H1 (cell line): ENCODE measurements around the gene DTWD2. TPM values are rescaled to one million over a fixed set of nuclear protein-coding genes. Genes with fewer than 3 reads are reported as not detected.

ENCODE experiments used
- BRCA1 ChIP-seq: IDR thresholded peaks from 2 replicates; pipeline ENCODE4 v1.6.1; 2012; ENCODE audit warnings: low read depth, low read length, improper control_type of control experiment
- EGR1 ChIP-seq: IDR thresholded peaks from 2 replicates; pipeline ENCODE4 v1.6.1; 2011; ENCODE audit warnings: low read depth, low read length, borderline replicate concordance
- GTF2F1 ChIP-seq: IDR thresholded peaks from 2 replicates; pipeline ENCODE4 v1.6.1; 2012; ENCODE audit warnings: low read depth, low read length, improper control_type of control experiment, borderline replicate concordance
- MAFK ChIP-seq: IDR thresholded peaks from 2 replicates; pipeline ENCODE4 v1.6.1; 2012; ENCODE audit warnings: low read depth, mild to moderate bottlenecking, improper control_type of control experiment, low read length
- PHF8 ChIP-seq: fragments of 200-600 bp; sonication (generic); conservative IDR thresholded peaks from 2 replicates; pipeline ENCODE4 v1.7.1; 2012; ENCODE audit warnings: low read depth, mild to moderate bottlenecking, inconsistent platforms, low read length, moderate library complexity
- SIN3A ChIP-seq, 2 experiments: IDR thresholded peaks in 1 of 2; conservative IDR thresholded peaks in 1 of 2; 2 replicates each; pipeline ENCODE4 v1.6.1; 2011 to 2012; ENCODE audit warnings: low read length in 2 of 2, improper control_type of control experiment in 1 of 2, low read depth in 1 of 2, mild to moderate bottlenecking in 1 of 2
- SIX5 ChIP-seq: IDR thresholded peaks from 2 replicates; pipeline ENCODE4 v1.6.1; 2011; ENCODE audit warnings: mild to moderate bottlenecking, low read depth, low read length
- polyA plus RNA-seq, 7 experiments: library from polyadenylated mRNA; depleted of rRNA in 3 of 7; stranded (reverse) in 5 of 7; unstranded in 2 of 7; fragments of >200 nt in 5 of 7; fragments of 200-250 nt in 2 of 7; gene quantifications; 1 replicate in 5 of 7; 2 replicates in 1 of 7; 4 replicates in 1 of 7; pipeline versions ENCODE4 v1.2.1 to v1.2.3, GENCODE V29; 2011 to 2013; ENCODE audit warnings: missing spikeins in 2 of 7, mixed read lengths in 2 of 7
- total RNA-seq: library from RNA; stranded (reverse); fragmentation: NEBNext Ultra II Directional; extraction: Animal tissue kit (Norgen Biotek cat#: 25700); gene quantifications from 2 replicates; pipeline ENCODE4 v1.2.1, GENCODE V29; 2021
- TF ChIP-seq, protein P1 (sequence below): fragments of 300-600 bp; sonication (generic); IDR thresholded peaks from 2 replicates; pipeline ENCODE4 v1.7.1; 2012; ENCODE audit warnings: low read length, moderate library complexity, mild to moderate bottlenecking, inconsistent platforms; ENCODE audit not compliant: insufficient replicate concordance

DTWD2 gene
- total and polyA plus RNA-seq, 2 of the 8 experiments (the other 6 are each of a cell fraction or from before 2014, with no cell fraction given), result 4.3 to 17.1 TPM

GRCh38 chr5:118924006-118924389 is 64.3 kb downstream of the DTWD2 start (continued):
- TF ChIP-seq, protein P1, sequence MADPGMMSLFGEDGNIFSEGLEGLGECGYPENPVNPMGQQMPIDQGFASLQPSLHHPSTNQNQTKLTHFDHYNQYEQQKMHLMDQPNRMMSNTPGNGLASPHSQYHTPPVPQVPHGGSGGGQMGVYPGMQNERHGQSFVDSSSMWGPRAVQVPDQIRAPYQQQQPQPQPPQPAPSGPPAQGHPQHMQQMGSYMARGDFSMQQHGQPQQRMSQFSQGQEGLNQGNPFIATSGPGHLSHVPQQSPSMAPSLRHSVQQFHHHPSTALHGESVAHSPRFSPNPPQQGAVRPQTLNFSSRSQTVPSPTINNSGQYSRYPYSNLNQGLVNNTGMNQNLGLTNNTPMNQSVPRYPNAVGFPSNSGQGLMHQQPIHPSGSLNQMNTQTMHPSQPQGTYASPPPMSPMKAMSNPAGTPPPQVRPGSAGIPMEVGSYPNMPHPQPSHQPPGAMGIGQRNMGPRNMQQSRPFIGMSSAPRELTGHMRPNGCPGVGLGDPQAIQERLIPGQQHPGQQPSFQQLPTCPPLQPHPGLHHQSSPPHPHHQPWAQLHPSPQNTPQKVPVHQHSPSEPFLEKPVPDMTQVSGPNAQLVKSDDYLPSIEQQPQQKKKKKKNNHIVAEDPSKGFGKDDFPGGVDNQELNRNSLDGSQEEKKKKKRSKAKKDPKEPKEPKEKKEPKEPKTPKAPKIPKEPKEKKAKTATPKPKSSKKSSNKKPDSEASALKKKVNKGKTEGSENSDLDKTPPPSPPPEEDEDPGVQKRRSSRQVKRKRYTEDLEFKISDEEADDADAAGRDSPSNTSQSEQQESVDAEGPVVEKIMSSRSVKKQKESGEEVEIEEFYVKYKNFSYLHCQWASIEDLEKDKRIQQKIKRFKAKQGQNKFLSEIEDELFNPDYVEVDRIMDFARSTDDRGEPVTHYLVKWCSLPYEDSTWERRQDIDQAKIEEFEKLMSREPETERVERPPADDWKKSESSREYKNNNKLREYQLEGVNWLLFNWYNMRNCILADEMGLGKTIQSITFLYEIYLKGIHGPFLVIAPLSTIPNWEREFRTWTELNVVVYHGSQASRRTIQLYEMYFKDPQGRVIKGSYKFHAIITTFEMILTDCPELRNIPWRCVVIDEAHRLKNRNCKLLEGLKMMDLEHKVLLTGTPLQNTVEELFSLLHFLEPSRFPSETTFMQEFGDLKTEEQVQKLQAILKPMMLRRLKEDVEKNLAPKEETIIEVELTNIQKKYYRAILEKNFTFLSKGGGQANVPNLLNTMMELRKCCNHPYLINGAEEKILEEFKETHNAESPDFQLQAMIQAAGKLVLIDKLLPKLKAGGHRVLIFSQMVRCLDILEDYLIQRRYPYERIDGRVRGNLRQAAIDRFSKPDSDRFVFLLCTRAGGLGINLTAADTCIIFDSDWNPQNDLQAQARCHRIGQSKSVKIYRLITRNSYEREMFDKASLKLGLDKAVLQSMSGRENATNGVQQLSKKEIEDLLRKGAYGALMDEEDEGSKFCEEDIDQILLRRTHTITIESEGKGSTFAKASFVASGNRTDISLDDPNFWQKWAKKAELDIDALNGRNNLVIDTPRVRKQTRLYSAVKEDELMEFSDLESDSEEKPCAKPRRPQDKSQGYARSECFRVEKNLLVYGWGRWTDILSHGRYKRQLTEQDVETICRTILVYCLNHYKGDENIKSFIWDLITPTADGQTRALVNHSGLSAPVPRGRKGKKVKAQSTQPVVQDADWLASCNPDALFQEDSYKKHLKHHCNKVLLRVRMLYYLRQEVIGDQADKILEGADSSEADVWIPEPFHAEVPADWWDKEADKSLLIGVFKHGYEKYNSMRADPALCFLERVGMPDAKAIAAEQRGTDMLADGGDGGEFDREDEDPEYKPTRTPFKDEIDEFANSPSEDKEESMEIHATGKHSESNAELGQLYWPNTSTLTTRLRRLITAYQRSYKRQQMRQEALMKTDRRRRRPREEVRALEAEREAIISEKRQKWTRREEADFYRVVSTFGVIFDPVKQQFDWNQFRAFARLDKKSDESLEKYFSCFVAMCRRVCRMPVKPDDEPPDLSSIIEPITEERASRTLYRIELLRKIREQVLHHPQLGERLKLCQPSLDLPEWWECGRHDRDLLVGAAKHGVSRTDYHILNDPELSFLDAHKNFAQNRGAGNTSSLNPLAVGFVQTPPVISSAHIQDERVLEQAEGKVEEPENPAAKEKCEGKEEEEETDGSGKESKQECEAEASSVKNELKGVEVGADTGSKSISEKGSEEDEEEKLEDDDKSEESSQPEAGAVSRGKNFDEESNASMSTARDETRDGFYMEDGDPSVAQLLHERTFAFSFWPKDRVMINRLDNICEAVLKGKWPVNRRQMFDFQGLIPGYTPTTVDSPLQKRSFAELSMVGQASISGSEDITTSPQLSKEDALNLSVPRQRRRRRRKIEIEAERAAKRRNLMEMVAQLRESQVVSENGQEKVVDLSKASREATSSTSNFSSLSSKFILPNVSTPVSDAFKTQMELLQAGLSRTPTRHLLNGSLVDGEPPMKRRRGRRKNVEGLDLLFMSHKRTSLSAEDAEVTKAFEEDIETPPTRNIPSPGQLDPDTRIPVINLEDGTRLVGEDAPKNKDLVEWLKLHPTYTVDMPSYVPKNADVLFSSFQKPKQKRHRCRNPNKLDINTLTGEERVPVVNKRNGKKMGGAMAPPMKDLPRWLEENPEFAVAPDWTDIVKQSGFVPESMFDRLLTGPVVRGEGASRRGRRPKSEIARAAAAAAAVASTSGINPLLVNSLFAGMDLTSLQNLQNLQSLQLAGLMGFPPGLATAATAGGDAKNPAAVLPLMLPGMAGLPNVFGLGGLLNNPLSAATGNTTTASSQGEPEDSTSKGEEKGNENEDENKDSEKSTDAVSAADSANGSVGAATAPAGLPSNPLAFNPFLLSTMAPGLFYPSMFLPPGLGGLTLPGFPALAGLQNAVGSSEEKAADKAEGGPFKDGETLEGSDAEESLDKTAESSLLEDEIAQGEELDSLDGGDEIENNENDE, result no peak
- TF ChIP-seq SIN3A (conservative IDR thresholded peaks at IDR 0.05 in 1 of 2, IDR thresholded peaks at IDR 0.05 in 1 of 2; ENCODE audit: low read depth in 1 of 2, low read length in 2 of 2), result no peak
- TF ChIP-seq MAFK, result no peak
- no peak for TF ChIP-seq PHF8
- no peak for TF ChIP-seq EGR1
- TF ChIP-seq BRCA1, result no peak
- TF ChIP-seq GTF2F1, result no peak
- no peak for TF ChIP-seq SIX5
- TF ChIP-seq, all 59 proteins: peak for 0
